CD4-positive, alpha-beta T cell (primary cell): ENCODE results near the gene LSM3. TPM values are rescaled to one million over a fixed set of nuclear protein-coding genes. Genes with fewer than 3 reads are reported as not detected.

Experiments
- ATAC-seq: fragments of 200-7000 bp; cut with Tn5 transposase; one replicate; pipeline ENCODE4 v1.10.0; 2022; ENCODE audit warnings: mild to moderate bottlenecking; ENCODE audit not compliant: poor library complexity
- CTCF ChIA-PET: fragments of 350-600 bp; sonication (Branson Sonifier 250); formaldehyde crosslinking; loops from one replicate; lab custom pipeline; 2021; ENCODE audit warnings: antibody characterized with exemption, inconsistent platforms; lab: Charles Lee
- POLR2A ChIA-PET: fragments of 350-600 bp; sonication (Branson Sonifier 250); formaldehyde crosslinking; loops from one replicate; lab custom pipeline; 2021; ENCODE audit warnings: antibody characterized with exemption, inconsistent platforms; lab: Charles Lee
- DNase-seq, 14 experiments: peaks; one replicate each; pipeline ENCODE4 v3.0.0-alpha.2; 2013 to 2020; ENCODE audit warnings: mixed read lengths in 2 of 14
- H3K27ac ChIP-seq, 2 donors: one replicate each; pipeline versions ENCODE4 v1.5.1 to v1.7.0; 2013; ENCODE audit warnings: low read length in 2 of 2, low read depth in 1 of 2, mild to moderate bottlenecking in 1 of 2
- H3K27me3 ChIP-seq, 2 experiments: 1 replicate in 1 of 2; 2 replicates in 1 of 2; pipeline versions ENCODE4 v1.6.1 to v1.7.0; 2013; ENCODE audit warnings: low read length in 2 of 2, control low read depth in 1 of 2, mild to moderate bottlenecking in 1 of 2, moderate library complexity in 1 of 2; ENCODE audit not compliant: insufficient read depth in 2 of 2, control insufficient read depth in 1 of 2
- H3K36me3 ChIP-seq: one replicate; pipeline ENCODE4 v1.6.1; 2013; ENCODE audit warnings: low read length, control low read depth; ENCODE audit not compliant: insufficient read depth
- H3K4me1 ChIP-seq: one replicate; pipeline ENCODE4 v1.6.1; 2013; ENCODE audit warnings: low read length, control low read depth; ENCODE audit not compliant: insufficient read depth
- H3K4me3 ChIP-seq: one replicate; pipeline ENCODE4 v1.5.1; 2013; ENCODE audit warnings: mild to moderate bottlenecking, low read length, moderate library complexity
- H3K9me3 ChIP-seq, 2 experiments: 1 replicate in 1 of 2; 2 replicates in 1 of 2; pipeline versions ENCODE4 v1.6.1 to v1.7.0; 2013; ENCODE audit warnings: low read length in 2 of 2, mild to moderate bottlenecking in 2 of 2, control low read depth in 1 of 2, moderate library complexity in 1 of 2; ENCODE audit not compliant: control insufficient read depth in 1 of 2, insufficient read depth in 1 of 2
- H3K27ac Mint-ChIP-seq: one replicate; pipeline ENCODE4 v1.8.0; 2020; ENCODE audit warnings: mixed read lengths
- H3K27me3 Mint-ChIP-seq: one replicate; pipeline ENCODE4 v1.8.0; 2021; ENCODE audit warnings: mixed read lengths
- H3K36me3 Mint-ChIP-seq: one replicate; pipeline ENCODE4 v1.8.0; 2021; ENCODE audit warnings: low read depth, mixed read lengths
- H3K4me1 Mint-ChIP-seq: one replicate; pipeline ENCODE4 v1.8.0; 2021; ENCODE audit warnings: low read depth, mixed read lengths
- H3K4me3 Mint-ChIP-seq: one replicate; pipeline ENCODE4 v1.8.0; 2020; ENCODE audit warnings: mild to moderate bottlenecking, mixed read lengths
- H3K9me3 Mint-ChIP-seq: one replicate; pipeline ENCODE4 v1.8.0; 2020; ENCODE audit warnings: mixed read lengths
- CTCF ChIP-seq: fragments of 200-600 bp; IDR thresholded peaks from one replicate; pipeline ENCODE4 v1.8.0; 2022; ENCODE audit warnings: antibody characterized with exemption, mild to moderate bottlenecking
- intact Hi-C, 2 experiments: fragments of 100-400 bp; cut with DNase I in 1 of 2; cut with micrococcal nuclease in 1 of 2; formaldehyde crosslinking; loops; one replicate each; pipeline versions ENCODE4 v1.15.1 to v1.9.0; 2023 to 2025; cut with DNase I, micrococcal nuclease
- total RNA-seq, 174 experiments: library from RNA in 2 of 174; stranded (reverse) in 2 of 174; gene quantifications; one replicate each; pipeline ENCODE4 v1.2.3 and lab custom pipeline; 2021 to 2026

Gene LSM3
- total RNA-seq, 2 experiments from 2014 or later, result 6.5 to 6.9 TPM

- H3K4me1 Mint-ChIP-seq, result no peaks in the 10 kb centered on the region
- ATAC-seq (no peak), DNase-seq (no peak)
- no peak overlapping the region for H3K27ac Mint-ChIP-seq
- intact Hi-C loops, result no loop called here
- no peaks in the 10 kb centered on the region for H3K4me1 ChIP-seq
- ChIA-PET CTCF (no interaction called here), POLR2A (no interaction called here)
- no peak overlapping the region for H3K4me3 ChIP-seq
- H3K27ac ChIP-seq, result no peak overlapping the region
- H3K36me3 Mint-ChIP-seq, result no peaks in the 10 kb centered on the region
- no peaks in the 10 kb centered on the region for H3K9me3 ChIP-seq
- no peak overlapping the region for H3K4me3 Mint-ChIP-seq
- H3K27me3 ChIP-seq, result no peaks in the 10 kb centered on the region
- peaks cover 6% of the 10 kb centered on the region for H3K27me3 Mint-ChIP-seq
- no peaks in the 10 kb centered on the region for H3K9me3 Mint-ChIP-seq
- H3K36me3 ChIP-seq, result no peaks in the 10 kb centered on the region
- TF ChIP-seq CTCF, result no peak
Observed at GRCh38 chr3:14248477-14248848, 69.8 kb downstream of the LSM3 start.

GRCh38 chr3:14248849-14249523, 70.4 kb downstream of the LSM3 start:
- Mint-ChIP-seq H3K27me3 (peaks cover 5% of the 10 kb centered on the region), H3K4me3 (no peak overlapping the region), H3K36me3 (no peaks in the 10 kb centered on the region), H3K9me3 (no peaks in the 10 kb centered on the region), H3K27ac (no peak overlapping the region), H3K4me1 (no peaks in the 10 kb centered on the region)
- ATAC-seq (no peak), DNase-seq (no peak)
- TF ChIP-seq CTCF, result no peak
- Histone ChIP-seq H3K9me3 (no peaks in the 10 kb centered on the region), H3K27me3 (no peaks in the 10 kb centered on the region), H3K27ac (no peak overlapping the region), H3K4me1 (no peaks in the 10 kb centered on the region), H3K4me3 (no peak overlapping the region), H3K36me3 (no peaks in the 10 kb centered on the region)
- CTCF ChIA-PET, result no interaction called here
- POLR2A ChIA-PET, result no interaction called here
- intact Hi-C loops, result no loop called here

Other genes starting within 250 kb of the LSM3 start
- gene CHCHD4, start 53.9 kb upstream of the LSM3 start, total RNA-seq, result 1 to 10 TPM in 1 of 2 experiments, under 1 TPM in 1; 0.50 to 1.1 TPM
- gene TMEM43, start 53.8 kb upstream of the LSM3 start, total RNA-seq, result 10 to 100 TPM; 24.8 to 27.6 TPM
- gene XPC, start 216 bp upstream of the LSM3 start, total RNA-seq, result 10 to 100 TPM; 59.2 to 65.1 TPM
- gene SLC6A6, start 223.8 kb downstream of the LSM3 start, total RNA-seq, result 10 to 100 TPM; 27.8 to 31.2 TPM